A673 (cell line): ENCODE data around the gene TRRAP. TPM values are rescaled to one million over a fixed set of nuclear protein-coding genes. Genes with fewer than 3 reads are reported as not detected.

Experiments used
- BruUV-seq: library from RNA; stranded (reverse); fragments of 400-500 nt; replicated peaks from 2 replicates; lab custom pipeline; 2021; lab: Mats Ljungman, UMichigan
- CTCF ChIA-PET: fragments of 300-600 bp; sonication (Branson Sonifier 250); formaldehyde crosslinking; loops from one replicate; lab custom pipeline; 2022; ENCODE audit warnings: antibody characterized with exemption; lab: Charles Lee
- POLR2A ChIA-PET: fragments of 300-600 bp; sonication (Branson Sonifier 250); formaldehyde crosslinking; loops from one replicate; lab custom pipeline; 2022; ENCODE audit warnings: antibody characterized with exemption; ENCODE audit not compliant: low non-redundant PET; lab: Charles Lee
- DNase-seq: peaks from one replicate; pipeline ENCODE4 v3.0.0-alpha.2; 2015; ENCODE audit warnings: low spot score
- H3K27ac ChIP-seq: fragments of 200-600 bp; sonication (generic); 2 replicates; pipeline ENCODE4 v1.5.1; 2016; ENCODE audit warnings: mixed run types, low read depth, mild to moderate bottlenecking, mixed read lengths, antibody characterized with exemption, low read length; ENCODE audit not compliant: poor library complexity, severe bottlenecking
- H3K27me3 ChIP-seq: fragments of 200-600 bp; sonication (generic); replicated peaks from 2 replicates; pipeline ENCODE4 v1.6.1; 2017; ENCODE audit warnings: mixed run types, low read depth, mild to moderate bottlenecking, mixed read lengths, antibody characterized with exemption, low read length; ENCODE audit not compliant: insufficient read depth, poor library complexity
- H3K36me3 ChIP-seq: fragments of 200-600 bp; sonication (generic); 2 replicates; pipeline ENCODE4 v1.6.1; 2016; ENCODE audit warnings: mixed run types, mild to moderate bottlenecking, mixed read lengths, antibody characterized with exemption, low read length; ENCODE audit not compliant: insufficient read depth, poor library complexity, severe bottlenecking
- H3K4me1 ChIP-seq: fragments of 200-600 bp; sonication (generic); 2 replicates; pipeline ENCODE4 v1.6.1; 2017; ENCODE audit warnings: mixed run types, mild to moderate bottlenecking, mixed read lengths, antibody characterized with exemption, low read length; ENCODE audit not compliant: insufficient read depth, poor library complexity, severe bottlenecking
- H3K4me3 ChIP-seq: fragments of 200-600 bp; sonication (generic); 2 replicates; pipeline ENCODE4 v1.5.1; 2016; ENCODE audit warnings: low read depth, mixed run types, mild to moderate bottlenecking, mixed read lengths, low read length; ENCODE audit not compliant: poor library complexity, severe bottlenecking
- H3K9me3 ChIP-seq: fragments of 200-600 bp; sonication (generic); 2 replicates; pipeline ENCODE4 v1.6.1; 2016; ENCODE audit warnings: mixed run types, low read depth, mild to moderate bottlenecking, mixed read lengths, antibody characterized with exemption, low read length; ENCODE audit not compliant: poor library complexity, severe bottlenecking
- EZH2 ChIP-seq: fragments of 200-600 bp; sonication (generic); IDR thresholded peaks from 2 replicates; pipeline ENCODE4 v1.6.1; 2017; ENCODE audit warnings: borderline replicate concordance, low read depth, mild to moderate bottlenecking, mixed read lengths, antibody characterized with exemption, low read length; ENCODE audit not compliant: poor library complexity, severe bottlenecking
- intact Hi-C: fragments of 100-400 bp; cut with micrococcal nuclease; formaldehyde crosslinking; loops from one replicate; pipeline ENCODE4 v1.10.0; 2022; ENCODE audit not compliant: unreplicated experiment
- total RNA-seq: library from RNA; stranded (reverse); gene quantifications from 2 replicates; pipeline ENCODE4 v1.2.3, GENCODE V29; 2021
- TF ChIP-seq, protein P1 (sequence below): fragments of 300-800, 200-600 bp; sonication (generic); conservative IDR thresholded peaks from 2 replicates; pipeline ENCODE4 v1.5.1; 2017; ENCODE audit warnings: low read depth, mild to moderate bottlenecking, antibody characterized with exemption, low read length, moderate library complexity, mixed read lengths

The TRRAP gene
- total RNA-seq, 1 experiment from 2014 or later, result 50.2 TPM

DNA sequence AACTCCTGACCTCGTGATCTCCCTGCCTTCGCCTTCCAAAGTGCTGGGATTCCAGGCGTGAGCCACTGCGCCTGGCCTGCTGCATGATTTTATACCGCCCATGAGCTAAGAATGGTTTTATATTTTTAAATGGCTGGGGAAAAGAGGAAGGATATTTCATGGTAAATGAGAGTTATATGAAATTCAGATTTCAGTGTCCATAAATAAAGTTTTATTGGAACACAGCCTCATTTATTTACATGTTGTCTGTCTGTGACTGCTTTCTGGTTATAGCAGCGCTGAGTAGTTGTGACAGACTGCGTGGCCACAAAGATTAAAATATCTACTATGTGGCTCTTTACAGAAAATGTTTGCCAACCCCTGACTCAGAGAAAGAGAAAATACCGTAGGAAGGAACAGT lies 2.2 kb downstream of the TRRAP start:
- intact Hi-C loops, result no loop called here
- peaks cover 48% of the 10 kb centered on the region for H3K36me3 ChIP-seq
- no peaks in the 10 kb centered on the region for H3K9me3 ChIP-seq
- peaks cover 11% of the 10 kb centered on the region for H3K4me1 ChIP-seq
- H3K27ac ChIP-seq, result no peak overlapping the region
- H3K4me3 ChIP-seq, result no peak overlapping the region
- POLR2A ChIA-PET, result no interaction called here
- no peaks in the 10 kb centered on the region for H3K27me3 ChIP-seq
- DNase-seq, result no peak
- TF ChIP-seq, protein P1, sequence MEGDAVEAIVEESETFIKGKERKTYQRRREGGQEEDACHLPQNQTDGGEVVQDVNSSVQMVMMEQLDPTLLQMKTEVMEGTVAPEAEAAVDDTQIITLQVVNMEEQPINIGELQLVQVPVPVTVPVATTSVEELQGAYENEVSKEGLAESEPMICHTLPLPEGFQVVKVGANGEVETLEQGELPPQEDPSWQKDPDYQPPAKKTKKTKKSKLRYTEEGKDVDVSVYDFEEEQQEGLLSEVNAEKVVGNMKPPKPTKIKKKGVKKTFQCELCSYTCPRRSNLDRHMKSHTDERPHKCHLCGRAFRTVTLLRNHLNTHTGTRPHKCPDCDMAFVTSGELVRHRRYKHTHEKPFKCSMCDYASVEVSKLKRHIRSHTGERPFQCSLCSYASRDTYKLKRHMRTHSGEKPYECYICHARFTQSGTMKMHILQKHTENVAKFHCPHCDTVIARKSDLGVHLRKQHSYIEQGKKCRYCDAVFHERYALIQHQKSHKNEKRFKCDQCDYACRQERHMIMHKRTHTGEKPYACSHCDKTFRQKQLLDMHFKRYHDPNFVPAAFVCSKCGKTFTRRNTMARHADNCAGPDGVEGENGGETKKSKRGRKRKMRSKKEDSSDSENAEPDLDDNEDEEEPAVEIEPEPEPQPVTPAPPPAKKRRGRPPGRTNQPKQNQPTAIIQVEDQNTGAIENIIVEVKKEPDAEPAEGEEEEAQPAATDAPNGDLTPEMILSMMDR, result no peak
- TF ChIP-seq EZH2, result no peak
- no TSS peak for BruUV-seq
- CTCF ChIA-PET, result no interaction called here

DNA sequence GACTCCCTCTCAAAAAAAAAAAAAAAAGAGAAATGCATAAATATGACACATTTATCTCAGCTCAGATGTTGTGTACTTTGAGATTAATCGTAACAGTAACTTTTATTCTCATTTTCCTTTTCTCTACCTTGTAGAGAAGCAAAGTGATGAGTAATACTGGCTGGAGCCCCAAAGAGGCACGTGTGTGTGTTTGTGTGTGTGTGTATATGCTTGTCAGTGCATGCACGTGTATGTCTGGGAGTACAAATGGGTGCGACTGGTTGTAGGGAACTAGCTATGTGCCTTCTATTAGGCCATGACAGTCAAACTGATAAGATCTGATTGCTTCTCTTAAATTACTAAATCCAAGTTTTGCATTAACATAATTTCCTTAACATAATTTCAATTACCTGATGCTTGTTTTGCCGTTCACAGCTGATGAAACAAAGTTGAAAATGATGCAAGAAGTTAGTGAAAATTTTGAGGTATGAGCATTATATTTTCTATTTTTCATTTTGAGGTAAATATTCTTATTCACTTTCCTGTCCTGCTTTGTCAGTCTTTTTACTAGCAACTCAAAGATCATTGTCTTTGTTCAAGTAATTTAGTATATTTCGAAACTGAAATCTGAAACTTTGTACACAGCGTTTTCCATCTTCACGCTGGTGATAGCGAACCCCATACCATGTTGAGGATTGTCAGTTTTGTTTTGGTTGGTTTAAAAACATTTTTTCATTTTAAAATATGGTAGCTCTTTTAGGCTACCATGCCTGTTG lies 3.4 kb downstream of the TRRAP start:
- peaks cover 11% of the 10 kb centered on the region for H3K4me1 ChIP-seq
- POLR2A ChIA-PET, result no interaction called here
- no peak overlapping the region for H3K4me3 ChIP-seq
- no peaks in the 10 kb centered on the region for H3K27me3 ChIP-seq
- H3K27ac ChIP-seq, result no peak overlapping the region
- intact Hi-C loops, result no loop called here
- H3K9me3 ChIP-seq, result no peaks in the 10 kb centered on the region
- peaks cover 50% of the 10 kb centered on the region for H3K36me3 ChIP-seq
- BruUV-seq, result no TSS peak
- DNase-seq, result no peak
- TF ChIP-seq, protein P1, result no peak
- no peak for TF ChIP-seq EZH2
- CTCF ChIA-PET, result no interaction called here

DNA sequence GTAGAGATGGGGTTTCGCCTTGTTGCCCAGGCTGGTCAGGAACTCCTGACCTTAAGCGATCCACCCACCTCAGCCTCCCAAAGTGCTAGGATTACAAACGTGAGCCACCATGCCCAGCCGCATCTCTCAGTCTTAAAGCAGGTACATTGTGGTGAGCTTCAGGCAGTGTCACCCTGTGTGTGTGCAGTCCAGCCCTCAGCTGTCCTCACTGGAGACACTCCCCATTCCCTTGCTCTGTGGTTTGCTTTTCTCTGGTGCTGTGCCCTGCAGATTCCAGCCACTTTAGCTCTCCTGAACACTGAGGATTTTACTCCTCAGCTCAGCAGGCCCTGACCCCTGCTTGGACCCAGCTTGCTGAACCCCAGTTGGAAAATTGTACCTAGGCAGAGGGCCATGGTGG lies 6.1 kb downstream of the TRRAP start:
- Histone ChIP-seq H3K27me3 (no peaks in the 10 kb centered on the region), H3K4me1 (peaks cover 7% of the 10 kb centered on the region), H3K4me3 (no peak overlapping the region), H3K27ac (no peak overlapping the region), H3K36me3 (peaks cover 68% of the 10 kb centered on the region), H3K9me3 (no peaks in the 10 kb centered on the region)
- ChIA-PET CTCF (no interaction called here), POLR2A (no interaction called here)
- no peak for TF ChIP-seq EZH2
- TF ChIP-seq, protein P1, result no peak
- DNase-seq, result no peak
- intact Hi-C loops, result no loop called here
- no TSS peak for BruUV-seq
